GM18861 (cell line): ENCODE measurements around the gene STK17A.
"Not testable (repeated sequence)": the region's sequence is repeated elsewhere in the genome, so short reads cannot be mapped to it uniquely, and the experiment has no call there.

Source experiments
- ATAC-seq: cut with Tn5 transposase; IDR thresholded peaks from one replicate; pipeline ENCODE4 v1.9.1; 2021; ENCODE audit not compliant: unreplicated experiment

The STK17A gene

DNA sequence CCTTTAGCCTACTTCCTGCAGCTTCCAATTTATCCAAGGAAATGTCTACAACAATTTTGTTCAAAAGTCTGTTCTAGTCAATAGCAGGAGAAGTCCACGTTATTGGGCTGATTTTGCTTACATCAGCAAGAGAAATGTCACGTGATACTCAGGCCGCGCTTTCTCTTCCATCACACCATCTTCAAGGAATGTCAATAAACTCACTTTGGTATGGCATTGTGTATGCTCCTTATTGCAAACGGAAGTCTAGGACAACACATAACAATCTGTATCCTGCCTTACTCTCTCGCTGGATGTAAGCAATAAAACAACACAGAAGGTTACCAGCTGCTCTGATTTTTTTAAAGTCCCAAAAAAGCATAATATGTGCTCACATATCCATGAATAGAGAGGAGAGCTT, 17.1 kb upstream of the STK17A start:
- ATAC-seq, result no peak

DNA sequence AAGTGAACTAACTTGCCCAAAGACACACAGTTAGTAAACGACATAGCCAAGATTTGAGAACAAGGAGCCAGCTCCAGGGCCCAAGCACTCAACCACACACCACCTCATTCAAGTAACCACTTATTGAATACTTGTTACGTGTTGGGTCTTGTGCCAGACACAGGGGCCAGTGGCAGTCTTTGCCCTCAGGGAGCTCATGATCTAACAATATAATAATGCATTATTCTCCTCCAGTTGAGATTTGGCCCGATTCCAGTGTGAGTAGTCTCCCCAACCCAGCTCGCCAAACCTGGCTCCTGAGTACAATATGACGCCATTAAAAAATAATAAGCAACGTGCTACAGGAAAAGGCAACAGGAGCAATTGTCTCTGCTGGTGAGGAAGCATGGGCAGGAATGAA, 14.4 kb upstream of the STK17A start:
- no peak for ATAC-seq

DNA sequence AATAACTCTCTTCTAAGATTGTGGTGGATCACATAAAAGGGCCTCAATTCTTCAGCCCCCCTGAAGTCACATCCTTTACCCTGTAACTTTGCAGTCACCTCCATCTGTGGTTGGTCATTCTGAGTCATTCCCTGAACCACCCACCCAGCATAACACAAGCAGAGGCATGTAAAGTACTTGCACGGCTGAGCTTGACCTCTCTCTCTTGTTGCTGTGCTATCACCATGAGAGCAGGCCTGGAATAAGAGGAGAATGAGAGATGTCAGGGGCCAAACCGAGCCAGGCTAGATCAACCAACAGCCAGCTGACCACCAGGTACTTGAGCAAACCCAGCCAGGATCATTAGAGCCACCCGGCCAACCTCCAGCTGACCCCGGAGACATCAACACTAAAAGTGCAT, 13.5 kb upstream of the STK17A start:
- ATAC-seq, result peak; percentile 87

- ATAC-seq, result no peak
Measured at GRCh38 chr7:43570688-43571365, 12.1 kb upstream of the STK17A start.

DNA sequence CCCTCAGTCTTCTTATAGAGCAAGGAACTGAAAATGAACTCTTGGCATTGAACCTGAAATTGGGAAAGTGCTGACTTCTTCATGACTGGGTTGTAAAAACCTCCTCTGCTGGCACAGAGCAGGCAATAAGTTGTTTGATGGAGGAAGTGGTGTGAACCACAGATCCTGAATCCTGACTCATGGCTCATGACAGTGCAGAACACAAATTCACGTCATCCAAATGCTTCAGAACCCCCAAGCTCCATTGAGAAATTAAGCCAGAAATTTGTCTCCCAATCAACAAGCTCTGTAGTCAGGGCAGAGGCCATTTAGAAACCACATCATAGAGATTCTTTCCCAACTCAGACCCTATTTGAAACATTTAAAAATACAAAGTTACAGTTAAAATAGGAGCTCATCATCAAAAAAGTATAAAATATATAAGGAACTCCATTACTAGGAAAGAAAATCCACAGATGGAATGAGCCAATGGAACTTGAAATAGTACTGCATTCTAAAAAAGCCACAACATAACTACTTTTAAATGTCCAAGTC, 10.3 kb upstream of the STK17A start:
- ATAC-seq, result no peak

DNA sequence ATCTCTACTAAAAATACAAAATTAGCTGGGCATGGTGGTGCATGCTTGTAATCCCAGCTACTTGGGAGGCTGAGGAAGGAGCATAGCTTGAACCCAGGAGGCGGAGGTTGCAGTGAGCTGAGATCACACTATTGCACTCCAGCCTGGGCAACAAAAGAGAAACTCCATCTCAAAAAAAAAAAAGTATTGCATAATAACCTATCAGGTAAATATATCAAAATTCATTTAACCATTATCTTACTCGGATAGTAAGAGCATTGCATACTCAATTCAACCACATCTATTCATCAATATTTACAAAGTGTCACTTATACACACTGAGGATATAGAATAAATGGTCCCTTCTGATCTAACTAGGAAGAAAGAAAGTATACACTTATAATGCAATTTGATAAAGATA, 9.1 kb upstream of the STK17A start:
- not testable (repeated sequence) for ATAC-seq

DNA sequence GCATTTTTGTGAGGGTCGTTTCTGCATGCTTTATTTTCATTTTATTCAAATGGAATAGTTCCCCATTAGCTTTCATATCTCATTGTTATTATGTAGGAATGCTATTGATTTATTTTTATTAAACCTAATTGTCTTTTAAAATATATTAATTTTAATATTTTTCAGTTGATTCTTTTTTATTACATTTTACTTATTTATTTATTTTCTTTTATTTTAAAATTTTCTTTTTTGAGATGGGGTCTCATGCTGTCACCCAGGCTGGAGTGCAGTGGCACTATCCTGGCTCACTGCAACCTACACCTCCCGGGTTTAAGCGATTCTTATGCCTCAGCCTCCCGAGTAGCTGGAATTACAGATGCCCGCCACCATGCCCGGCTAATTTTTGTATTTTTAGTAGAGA, 7.4 kb upstream of the STK17A start:
- no peak for ATAC-seq

GRCh38 chr7:43576241-43576640, 6.7 kb upstream of the STK17A start:
- ATAC-seq, result no peak

GRCh38 chr7:43577485-43577951, 5.4 kb upstream of the STK17A start:
- no peak for ATAC-seq

DNA sequence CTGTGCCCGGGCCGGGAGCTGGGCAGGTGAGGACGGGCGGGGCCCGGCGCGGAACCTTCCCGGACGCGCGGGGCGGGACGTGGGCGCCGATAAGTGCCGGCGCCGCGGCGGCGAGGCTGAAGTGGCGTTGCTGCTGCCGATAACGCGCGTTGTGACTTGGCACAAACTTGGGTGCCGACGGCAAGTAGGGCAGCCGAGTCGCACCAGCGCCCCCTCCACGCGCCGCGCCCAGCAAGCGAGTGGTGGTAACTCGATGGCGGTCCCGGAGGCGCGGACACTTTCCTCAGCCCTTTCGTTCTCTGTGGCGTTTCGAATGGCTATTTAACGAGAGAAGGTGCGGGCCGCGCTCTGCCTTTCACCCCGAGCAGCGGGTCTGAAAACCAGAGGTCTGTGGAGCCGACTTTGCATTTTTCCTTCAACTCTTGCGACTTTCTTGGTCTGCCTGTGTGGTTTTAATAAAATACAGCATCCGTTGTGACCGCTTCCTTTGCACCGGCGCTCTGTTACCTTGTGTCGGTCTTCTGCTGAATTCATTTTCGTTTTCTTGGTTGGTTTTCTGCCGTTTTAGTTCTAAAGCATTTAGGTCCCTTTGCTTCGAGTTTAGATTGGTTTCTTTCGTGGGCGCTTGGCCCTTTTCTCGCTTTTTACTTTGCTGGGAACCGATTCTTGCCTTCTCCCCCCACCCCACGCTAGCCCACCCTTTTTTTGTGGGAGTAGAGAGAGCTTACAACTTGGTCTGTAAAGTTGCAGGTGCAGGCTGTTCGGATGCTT, 701 bp downstream of the STK17A start:
- peak; percentile 5 for ATAC-seq

GRCh38 chr7:43584195-43584586, 1.3 kb downstream of the STK17A start:
- no peak for ATAC-seq

- ATAC-seq, result not testable (repeated sequence)
Measured at GRCh38 chr7:43584733-43585132, 1.8 kb downstream of the STK17A start.

GRCh38 chr7:43585562-43585961, 2.7 kb downstream of the STK17A start:
- ATAC-seq, result no peak

- peak; percentile 10 for ATAC-seq
Measured at GRCh38 chr7:43586251-43586900, 3.5 kb downstream of the STK17A start.

GRCh38 chr7:43588477-43589132, 5.7 kb downstream of the STK17A start:
- no peak for ATAC-seq

DNA sequence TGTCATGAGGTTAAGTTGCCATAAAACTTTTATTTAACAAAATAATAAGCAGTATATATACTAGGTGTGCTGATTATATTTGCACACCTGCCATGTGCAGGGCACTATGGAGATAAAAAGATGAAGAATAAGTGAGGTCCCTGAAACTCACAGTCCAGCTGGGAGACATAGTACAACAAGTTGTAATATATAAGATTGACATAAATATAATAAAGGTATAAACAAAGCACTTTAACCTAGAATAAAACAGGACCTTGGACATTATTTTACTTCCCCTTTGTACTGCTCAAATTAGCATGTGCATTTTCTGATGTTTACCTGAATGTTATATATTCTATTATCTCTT, 6.2 kb downstream of the STK17A start:
- no peak for ATAC-seq

DNA sequence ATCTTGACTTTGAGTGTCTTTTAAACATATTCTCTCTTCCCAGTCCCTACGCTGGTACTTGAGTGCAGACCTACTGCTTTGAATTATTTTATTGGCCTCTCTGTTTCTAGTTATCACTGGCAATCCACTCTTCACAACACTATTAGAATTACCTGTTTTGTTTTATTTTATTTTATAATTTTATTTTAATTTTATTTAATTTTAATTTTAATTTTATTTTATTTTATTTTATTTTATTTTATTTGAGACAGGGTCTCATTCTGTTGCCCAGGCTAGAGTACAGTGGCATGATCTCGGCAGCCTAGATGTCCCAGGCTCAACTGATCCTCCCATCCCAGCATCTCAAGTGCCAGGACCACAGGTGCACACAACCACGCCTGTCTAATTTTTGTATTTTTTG, 6.8 kb downstream of the STK17A start:
- ATAC-seq, result no peak

GRCh38 chr7:43590862-43591557, 8.1 kb downstream of the STK17A start:
- peak; percentile 66 for ATAC-seq

GRCh38 chr7:43591558-43592180, 8.8 kb downstream of the STK17A start:
- no peak for ATAC-seq

- no peak for ATAC-seq
Measured at GRCh38 chr7:43592326-43592725, 9.4 kb downstream of the STK17A start.
